ENCODE data around the gene NLK. TPM values are rescaled to one million over a fixed set of nuclear protein-coding genes. Genes with fewer than 3 reads are reported as not detected.

Gene NLK
- total RNA-seq, 1 experiment from 2014 or later = 40.3 TPM

DNA sequence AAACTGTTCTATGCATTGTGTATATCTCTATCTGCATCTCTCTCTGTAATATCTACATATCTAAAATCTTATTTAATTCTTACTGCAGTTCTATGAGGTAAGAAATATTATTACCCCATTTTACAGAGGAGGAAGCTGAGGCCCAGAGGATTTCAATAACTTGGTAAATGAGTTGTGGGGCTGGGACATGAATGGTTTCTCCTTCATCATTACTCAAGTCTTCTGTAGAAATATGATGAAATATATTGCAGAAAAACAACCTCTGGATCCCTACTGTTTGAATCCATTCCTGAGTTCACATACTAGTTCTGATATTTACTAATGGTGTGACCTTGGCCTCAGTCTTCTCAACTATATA is 45.5 kb upstream of the NLK start:
- H3K9me3 Mint-ChIP-seq = no peaks in the 10 kb centered on the region
- TF ChIP-seq ZNF281 (CRISPR knock-in tag; IDR thresholded peaks at IDR 0.05) = no peak
- TF ChIP-seq, protein P1, sequence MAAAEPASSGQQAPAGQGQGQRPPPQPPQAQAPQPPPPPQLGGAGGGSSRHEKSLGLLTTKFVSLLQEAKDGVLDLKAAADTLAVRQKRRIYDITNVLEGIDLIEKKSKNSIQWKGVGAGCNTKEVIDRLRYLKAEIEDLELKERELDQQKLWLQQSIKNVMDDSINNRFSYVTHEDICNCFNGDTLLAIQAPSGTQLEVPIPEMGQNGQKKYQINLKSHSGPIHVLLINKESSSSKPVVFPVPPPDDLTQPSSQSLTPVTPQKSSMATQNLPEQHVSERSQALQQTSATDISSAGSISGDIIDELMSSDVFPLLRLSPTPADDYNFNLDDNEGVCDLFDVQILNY (CRISPR knock-in tag; IDR thresholded peaks at IDR 0.05) = no peak
- no peak for TF ChIP-seq HMGA2 (CRISPR knock-in tag; IDR thresholded peaks at IDR 0.05)
- no peak for TF ChIP-seq TP53 (CRISPR knock-in tag; IDR thresholded peaks at IDR 0.05)
- TF ChIP-seq ATF2 (CRISPR knock-in tag; IDR thresholded peaks at IDR 0.05; ENCODE audit: borderline replicate concordance, low read depth) = no peak
- no peak overlapping the region for H3K4me3 Mint-ChIP-seq
- ChIA-PET POLR2A (no interaction called here), CTCF (interaction anchor here (0.6 kb wide), 1 partner anchor 104 kb away, joined by 3 read pairs; no protein-coding TSS in a partner anchor)
- no peaks in the 10 kb centered on the region for H3K36me3 Mint-ChIP-seq
- peaks cover 8% of the 10 kb centered on the region for H3K27me3 Mint-ChIP-seq (ENCODE audit: low read depth)
- peaks cover 6% of the 10 kb centered on the region for H3K4me1 Mint-ChIP-seq
- ATAC-seq = no peak
- H3K27ac Mint-ChIP-seq = no peak overlapping the region
- DNase-seq (ENCODE audit: low spot score) = no peak

GRCh38 chr17:27997522-27997921 is 45.0 kb upstream of the NLK start:
- ATAC-seq = no peak
- Mint-ChIP-seq H3K36me3 (no peaks in the 10 kb centered on the region), H3K4me3 (no peak overlapping the region), H3K9me3 (no peaks in the 10 kb centered on the region), H3K27me3 (ENCODE audit: low read depth) (peaks cover 8% of the 10 kb centered on the region), H3K4me1 (peaks cover 6% of the 10 kb centered on the region), H3K27ac (no peak overlapping the region)
- DNase-seq (ENCODE audit: low spot score) = no peak
- CTCF ChIA-PET = interaction anchor here (1.2 kb wide), 1 partner anchor 118 kb away, joined by 3 read pairs; no protein-coding TSS in a partner anchor
- no peak for TF ChIP-seq JAZF1 (CRISPR knock-in tag; IDR thresholded peaks at IDR 0.05)
- no peak for TF ChIP-seq ZNF219 (CRISPR knock-in tag; IDR thresholded peaks at IDR 0.05; ENCODE audit: borderline replicate concordance)
- no peak for TF ChIP-seq ATF6 (CRISPR knock-in tag; IDR thresholded peaks at IDR 0.05)
- TF ChIP-seq ZNF423 (CRISPR knock-in tag; IDR thresholded peaks at IDR 0.05) = no peak
- no peak for TF ChIP-seq PRDM15 (CRISPR knock-in tag; IDR thresholded peaks at IDR 0.05)
- no peak for TF ChIP-seq SP1 (CRISPR knock-in tag; conservative IDR thresholded peaks at IDR 0.05)
- TF ChIP-seq TEAD1 (CRISPR knock-in tag; IDR thresholded peaks at IDR 0.05) = no peak
- no peak for TF ChIP-seq ZNF532 (CRISPR knock-in tag; IDR thresholded peaks at IDR 0.05; ENCODE audit: borderline replicate concordance)
- TF ChIP-seq AR (CRISPR knock-in tag; IDR thresholded peaks at IDR 0.05) = no peak
- POLR2A ChIA-PET = no interaction called here
